Vagina (tissue), 2 donors: ENCODE results near the gene SOSTDC1.

Experiments used
- POLR2A ChIP-seq, 2 donors: fragments of 450-650 bp; IDR thresholded peaks; one replicate each; pipeline ENCODE4 v1.6.1; 2017; ENCODE audit warnings: antibody characterized with exemption in 2 of 2, mild to moderate bottlenecking in 2 of 2, moderate library complexity in 2 of 2
- TF ChIP-seq, protein P1 (sequence below), 3 experiments: fragments of 450-650 bp in 2 of 3; fragments of 200-600 bp in 1 of 3; sonication (generic) in 1 of 3; IDR thresholded peaks; one replicate each; pipeline ENCODE4 v1.5.1; 2017 to 2019; ENCODE audit warnings: antibody characterized with exemption in 3 of 3, mild to moderate bottlenecking in 2 of 3, moderate library complexity in 2 of 3

DNA sequence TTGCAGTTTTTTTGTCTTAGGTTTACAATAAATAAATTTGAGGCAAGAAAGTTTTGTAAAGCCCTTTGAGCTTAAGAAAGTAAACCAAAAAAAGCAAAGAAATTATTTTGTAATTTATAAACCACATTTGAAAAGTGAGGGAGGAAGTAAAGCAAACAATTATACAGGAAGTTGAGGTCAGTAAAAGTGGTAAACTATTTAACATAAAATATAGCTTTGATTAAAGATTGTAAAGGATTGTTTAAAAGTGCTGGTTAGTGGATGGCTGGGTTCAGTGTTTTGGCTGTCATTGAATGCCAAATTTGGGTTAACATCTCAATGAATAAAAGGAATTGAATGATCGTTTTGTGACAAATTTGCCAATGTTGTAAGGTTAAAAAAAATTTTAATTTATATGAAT is 9.9 kb downstream of the SOSTDC1 start:
- TF ChIP-seq, protein P1, sequence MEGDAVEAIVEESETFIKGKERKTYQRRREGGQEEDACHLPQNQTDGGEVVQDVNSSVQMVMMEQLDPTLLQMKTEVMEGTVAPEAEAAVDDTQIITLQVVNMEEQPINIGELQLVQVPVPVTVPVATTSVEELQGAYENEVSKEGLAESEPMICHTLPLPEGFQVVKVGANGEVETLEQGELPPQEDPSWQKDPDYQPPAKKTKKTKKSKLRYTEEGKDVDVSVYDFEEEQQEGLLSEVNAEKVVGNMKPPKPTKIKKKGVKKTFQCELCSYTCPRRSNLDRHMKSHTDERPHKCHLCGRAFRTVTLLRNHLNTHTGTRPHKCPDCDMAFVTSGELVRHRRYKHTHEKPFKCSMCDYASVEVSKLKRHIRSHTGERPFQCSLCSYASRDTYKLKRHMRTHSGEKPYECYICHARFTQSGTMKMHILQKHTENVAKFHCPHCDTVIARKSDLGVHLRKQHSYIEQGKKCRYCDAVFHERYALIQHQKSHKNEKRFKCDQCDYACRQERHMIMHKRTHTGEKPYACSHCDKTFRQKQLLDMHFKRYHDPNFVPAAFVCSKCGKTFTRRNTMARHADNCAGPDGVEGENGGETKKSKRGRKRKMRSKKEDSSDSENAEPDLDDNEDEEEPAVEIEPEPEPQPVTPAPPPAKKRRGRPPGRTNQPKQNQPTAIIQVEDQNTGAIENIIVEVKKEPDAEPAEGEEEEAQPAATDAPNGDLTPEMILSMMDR (IDR thresholded peaks at IDR 0.05), result no peak
- TF ChIP-seq POLR2A (IDR thresholded peaks at IDR 0.05), result no peak
